GM04504 (cell line): ENCODE results near the gene KRTAP4-2.
A peak's percentile ranks its signal among the peaks of the same experiment; 100 is the strongest.
"Not testable (repeated sequence)": the region's sequence is repeated elsewhere in the genome, so short reads cannot be mapped to it uniquely, and the experiment has no call there.

ENCODE experiments used
- DNase-seq: peaks from one replicate; pipeline ENCODE4 v3.0.0-alpha.2; 2012; ENCODE audit warnings: low read depth

Gene KRTAP4-2

GRCh38 chr17:41160648-41161047, 17.4 kb downstream of the KRTAP4-2 start, which contains the start of gene KRTAP4-4:
KRTAP4-4 (minus strand) TSS chr17:41160748; CDS start chr17:41160691, 57 bp downstream.
- DNase-seq, result no peak

- DNase-seq, result not testable (repeated sequence)
These were observed 17.8 kb downstream of the KRTAP4-2 start for GRCh38 chr17:41160190-41160589.

DNA sequence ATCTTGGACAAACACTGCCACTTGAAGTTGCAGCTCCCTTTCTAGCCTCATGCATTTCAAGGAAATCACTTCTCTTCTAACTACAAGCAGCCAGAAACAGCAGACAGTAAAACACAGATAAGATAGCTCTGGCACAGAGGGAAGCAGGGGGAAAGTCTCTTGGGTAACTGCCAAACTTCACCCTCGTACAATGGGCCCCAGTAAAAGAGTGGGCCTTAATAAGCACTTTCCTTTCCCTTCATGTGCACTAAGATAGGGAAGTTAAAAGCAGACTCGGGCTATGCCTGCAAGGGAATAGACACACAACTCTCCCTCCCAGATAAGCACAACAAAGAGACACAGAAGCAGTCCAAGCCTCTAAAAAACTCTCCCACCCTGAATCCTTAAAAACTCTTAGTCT, 24.2 kb downstream of the KRTAP4-2 start:
- DNase-seq, result no peak

- DNase-seq, result no peak
These were observed 26.5 kb downstream of the KRTAP4-2 start for GRCh38 chr17:41151525-41151924.

- no peak for DNase-seq
These were observed 28.0 kb downstream of the KRTAP4-2 start for GRCh38 chr17:41150026-41150425.

DNA sequence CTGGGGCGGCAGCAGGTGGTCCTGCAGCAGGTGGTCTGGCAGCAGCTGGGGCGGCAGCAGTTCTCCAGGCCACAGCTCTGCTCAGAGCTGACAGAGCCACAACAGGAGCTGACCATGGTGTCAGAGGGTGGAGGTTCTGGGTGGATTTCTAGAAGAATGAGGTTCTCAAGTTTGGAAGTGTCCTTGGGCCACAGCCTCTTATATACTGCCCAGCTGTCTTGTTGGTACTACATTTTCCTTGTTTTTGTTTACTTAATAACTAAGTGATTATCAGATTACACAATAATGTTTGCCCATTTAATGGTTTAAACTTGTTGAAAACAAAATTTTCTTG, 28.4 kb downstream of the KRTAP4-2 start, which contains the start of gene KRTAP4-5:
KRTAP4-5 (minus strand) TSS at position 174 of the 334 bp plus-strand sequence; CDS start at position 116, 58 bp downstream.
- no peak for DNase-seq

- DNase-seq, result not testable (repeated sequence)
These were observed 28.9 kb downstream of the KRTAP4-2 start for GRCh38 chr17:41148971-41149651.

DNA sequence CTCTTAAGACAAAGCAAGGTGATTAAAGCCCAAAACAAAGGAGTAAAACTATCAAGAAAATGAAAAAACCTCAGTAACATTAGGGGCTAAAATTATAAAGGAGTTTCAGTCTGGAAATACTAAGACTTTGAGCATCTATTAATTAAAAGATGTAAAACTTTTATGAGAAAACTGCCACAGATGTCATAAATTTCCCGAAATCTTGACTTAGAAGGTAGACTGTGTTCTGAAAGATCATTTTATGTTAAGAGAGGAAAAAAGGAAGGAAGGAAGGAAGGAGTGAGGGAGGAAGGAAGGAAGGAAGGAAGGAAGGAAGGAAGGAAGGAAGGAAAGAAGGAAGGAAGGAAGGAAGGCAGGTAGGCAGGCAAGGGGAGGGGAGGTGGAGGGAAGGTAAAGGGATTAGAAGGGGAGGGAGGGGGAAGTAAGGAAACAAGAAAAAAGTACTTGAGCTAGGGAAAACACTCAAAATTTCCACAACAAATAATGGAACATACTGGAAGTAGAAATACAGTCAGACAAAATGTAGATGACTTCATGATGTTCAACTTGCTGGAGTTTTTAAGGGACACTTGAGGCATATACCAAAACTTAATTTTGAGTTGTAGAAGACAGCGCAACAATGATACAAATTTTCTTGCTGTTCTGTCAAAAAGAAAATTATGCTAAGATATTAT, 30.4 kb downstream of the KRTAP4-2 start:
- DNase-seq, result no peak

DNA sequence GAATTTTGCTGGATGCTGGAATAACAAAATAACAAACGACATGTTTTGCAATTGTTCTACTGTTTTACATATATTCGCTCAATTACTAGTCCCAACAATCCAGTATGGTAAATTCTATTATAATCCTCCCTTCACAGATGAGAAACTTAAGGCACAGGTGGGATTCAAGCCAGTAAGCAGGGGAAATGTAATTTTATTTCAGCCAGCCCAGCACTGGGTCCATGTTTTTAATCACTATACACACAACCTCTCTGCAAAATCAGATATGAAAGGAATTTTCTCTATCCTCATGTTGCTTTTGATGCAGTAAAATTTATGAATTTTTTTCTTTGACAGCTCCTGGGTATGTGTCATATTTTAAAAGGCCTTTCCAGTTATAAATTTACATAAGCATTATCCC, 32.8 kb downstream of the KRTAP4-2 start:
- DNase-seq, result no peak

GRCh38 chr17:41144846-41145245, 33.2 kb downstream of the KRTAP4-2 start:
- no peak for DNase-seq

DNA sequence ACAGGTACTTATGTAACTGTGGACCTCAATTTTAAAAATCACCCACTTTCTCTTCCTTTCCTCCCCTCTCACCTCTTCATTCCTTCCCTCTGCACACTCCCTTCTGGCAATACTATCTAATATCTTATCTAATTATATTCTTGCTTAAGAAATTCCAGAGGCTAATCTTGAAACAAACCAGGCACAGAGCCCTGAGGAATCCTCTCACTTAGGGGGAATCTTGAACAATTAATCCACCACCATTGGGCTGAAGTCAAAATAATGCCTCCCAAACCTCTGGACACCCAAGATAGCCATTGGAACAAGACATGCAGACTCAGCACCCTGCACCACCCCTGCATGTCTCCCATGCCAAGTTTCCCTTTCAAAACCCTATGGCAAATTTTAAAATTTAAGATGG, 36.7 kb downstream of the KRTAP4-2 start:
- no peak for DNase-seq

DNA sequence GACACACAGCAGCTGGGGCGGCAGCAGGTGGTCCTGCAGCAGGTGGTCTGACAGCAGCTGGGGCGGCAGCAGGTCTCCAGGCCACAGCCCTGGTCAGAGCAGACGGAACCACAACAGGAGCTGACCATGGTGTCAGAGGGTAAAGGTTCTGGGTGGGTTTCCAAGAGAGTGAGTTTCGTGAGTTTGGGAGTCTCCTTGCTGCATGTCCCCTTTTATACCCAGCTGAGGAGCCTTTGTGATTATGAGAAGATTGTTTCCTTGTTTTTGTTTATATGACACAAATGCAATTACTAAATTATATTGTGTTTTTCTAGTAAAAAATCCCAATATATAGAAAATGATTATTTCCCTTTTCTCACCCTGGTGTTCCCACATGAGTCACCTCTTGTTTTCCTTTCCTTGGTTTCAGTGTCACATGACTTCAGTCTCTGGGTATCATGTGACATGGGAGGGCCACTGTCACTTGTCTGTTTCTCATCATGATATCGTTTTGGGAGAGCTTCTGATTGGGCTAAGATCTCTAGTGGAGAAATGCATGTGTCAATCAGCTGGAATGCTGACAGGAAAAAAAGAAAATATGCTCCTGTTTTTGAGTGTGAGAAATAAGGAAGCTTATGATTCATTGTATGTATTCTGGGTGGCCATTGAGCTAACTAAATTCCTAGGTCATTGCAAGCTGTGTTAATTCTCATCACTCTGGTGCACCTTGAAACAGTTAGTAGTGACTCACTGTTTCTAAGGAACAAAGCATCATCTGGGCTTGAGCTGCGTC, 37.5 kb downstream of the KRTAP4-2 start, which contains the start of gene KRTAP4-6:
KRTAP4-6 (minus strand) TSS at position 185 of the 772 bp plus-strand sequence; CDS start at position 128, 57 bp downstream.
- peak; percentile 86 for DNase-seq

- DNase-seq, result not testable (repeated sequence)
These were observed 38.2 kb downstream of the KRTAP4-2 start for GRCh38 chr17:41139865-41140264.

- no peak for DNase-seq
These were observed 43.9 kb downstream of the KRTAP4-2 start for GRCh38 chr17:41133880-41134735.

GRCh38 chr17:41131979-41132378, 46.0 kb downstream of the KRTAP4-2 start:
- no peak for DNase-seq
